ENCODE measurements around the gene CTDP1.

CTDP1 gene

GRCh38 chr18:79766308-79766707, 86.7 kb downstream of the CTDP1 start:
- no peak for DNase-seq (ENCODE audit: low spot score)

- no peak for DNase-seq (ENCODE audit: low spot score)
Observed at GRCh38 chr18:79768745-79769144, 89.1 kb downstream of the CTDP1 start.

- no peak for DNase-seq (ENCODE audit: low spot score)
Observed at GRCh38 chr18:79769698-79770500, 90.3 kb downstream of the CTDP1 start.

GRCh38 chr18:79770501-79770815, 90.9 kb downstream of the CTDP1 start:
- no peak for DNase-seq (ENCODE audit: low spot score)

GRCh38 chr18:79770826-79771225, 91.2 kb downstream of the CTDP1 start:
- no peak for DNase-seq (ENCODE audit: low spot score)

- DNase-seq (ENCODE audit: low spot score), result no peak
Observed at GRCh38 chr18:79771446-79772107, 92.0 kb downstream of the CTDP1 start.

- no peak for DNase-seq (ENCODE audit: low spot score)
Observed at GRCh38 chr18:79772108-79772864, 92.7 kb downstream of the CTDP1 start.

GRCh38 chr18:79772865-79773696, 93.5 kb downstream of the CTDP1 start:
- DNase-seq (ENCODE audit: low spot score), result no peak

- DNase-seq (ENCODE audit: low spot score), result no peak
Observed at GRCh38 chr18:79774111-79774510, 94.5 kb downstream of the CTDP1 start.

GRCh38 chr18:79775441-79776221, 96.0 kb downstream of the CTDP1 start:
- no peak for DNase-seq (ENCODE audit: low spot score)

GRCh38 chr18:79776674-79777073, 97.1 kb downstream of the CTDP1 start:
- DNase-seq (ENCODE audit: low spot score), result no peak

- DNase-seq (ENCODE audit: low spot score), result no peak
Observed at GRCh38 chr18:79778291-79778791, 98.7 kb downstream of the CTDP1 start.

GRCh38 chr18:79779021-79779699, 99.6 kb downstream of the CTDP1 start:
- no peak for DNase-seq (ENCODE audit: low spot score)

- no peak for DNase-seq (ENCODE audit: low spot score)
Observed at GRCh38 chr18:79779700-79780190, 100.1 kb downstream of the CTDP1 start.

- no peak for DNase-seq (ENCODE audit: low spot score)
Observed at GRCh38 chr18:79780547-79780946, 100.9 kb downstream of the CTDP1 start.

- DNase-seq (ENCODE audit: low spot score), result no peak
Observed at GRCh38 chr18:79781331-79781941, 101.8 kb downstream of the CTDP1 start.

- DNase-seq (ENCODE audit: low spot score), result no peak
Observed at GRCh38 chr18:79782566-79783308, 103.1 kb downstream of the CTDP1 start.

- DNase-seq (ENCODE audit: low spot score), result no peak
Observed at GRCh38 chr18:79784071-79784913, 104.7 kb downstream of the CTDP1 start.

All from AG20443 (cell line).